Measurements from ENCODE around the gene UGGT2. TPM values are rescaled to one million over a fixed set of nuclear protein-coding genes. Genes with fewer than 3 reads are reported as not detected.

Gene UGGT2
- total RNA-seq, 1 donor from 2014 or later, result 6.5 TPM

Other genes with a start within 250 kb of the UGGT2 start
- gene HS6ST3, start 36.7 kb upstream of the UGGT2 start, total RNA-seq, result not detected in 2 replicates

All from activated B cell treated with CpG ODN at 0.5 μM for 24 hours (primary cell).